Stimulated activated naive B cell treated with anti-CD40 and anti-IgM and Interleukin-4, amounts not matched to agents 10 μg/mL and 1 μg/mL and 100 μg/mL, for 72 hours (primary cell): ENCODE data around the gene ASB2.
A peak's percentile ranks its signal among the peaks of the same experiment; 100 is the strongest.

Source experiments
- ATAC-seq, 2 donors: fragments of 150-1000 bp; cut with Tn5 transposase; replicated peaks; 2 replicates each; pipeline ENCODE4 v1.10.0; 2021; ENCODE audit warnings: moderate library complexity in 1 of 2
- DNase-seq: peaks from one replicate; pipeline ENCODE4 v3.0.0; 2021
- H3K27ac Mint-ChIP-seq: one replicate; pipeline ENCODE4 v1.8.0; 2022; ENCODE audit warnings: mild to moderate bottlenecking, mixed read lengths
- H3K27me3 Mint-ChIP-seq, 2 donors: one replicate each; pipeline ENCODE4 v1.8.0; 2022; ENCODE audit warnings: mixed read lengths in 2 of 2
- H3K36me3 Mint-ChIP-seq, 2 donors: one replicate each; pipeline ENCODE4 v1.8.0; 2022; ENCODE audit warnings: mixed read lengths in 2 of 2, mild to moderate bottlenecking in 1 of 2
- H3K4me1 Mint-ChIP-seq, 2 donors: one replicate each; pipeline ENCODE4 v1.8.0; 2022; ENCODE audit warnings: mixed read lengths in 2 of 2, mild to moderate bottlenecking in 1 of 2
- H3K4me3 Mint-ChIP-seq, 2 donors: one replicate each; pipeline ENCODE4 v1.8.0; 2022; ENCODE audit warnings: mild to moderate bottlenecking in 2 of 2, mixed read lengths in 2 of 2, moderate library complexity in 1 of 2
- H3K9me3 Mint-ChIP-seq, 2 donors: one replicate each; pipeline ENCODE4 v1.8.0; 2022; ENCODE audit warnings: mixed read lengths in 2 of 2, mild to moderate bottlenecking in 1 of 2

ASB2 gene

DNA sequence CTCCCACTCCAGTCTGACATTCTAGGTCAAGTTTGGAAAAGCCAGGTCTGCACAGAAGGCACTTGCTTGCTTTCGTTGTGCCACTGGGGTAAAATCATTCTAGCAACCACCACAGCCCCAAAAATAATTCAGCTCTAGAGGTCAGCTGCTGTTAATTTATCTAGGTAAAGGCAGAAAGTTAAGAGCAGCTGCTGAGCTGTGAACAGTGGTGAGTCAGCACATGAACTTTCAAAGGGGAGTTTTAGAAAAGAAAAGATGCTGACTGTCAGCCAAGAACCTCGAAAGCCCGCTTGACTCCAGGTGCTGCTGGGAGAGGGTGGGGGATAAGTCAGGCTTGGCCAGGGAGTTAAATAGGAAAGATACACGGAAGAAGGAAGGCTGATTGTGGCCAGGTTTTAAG, 33.4 kb upstream of the ASB2 start:
- H3K27me3 Mint-ChIP-seq = peaks cover 46 to 71% of the 10 kb centered on the region in 2 donors
- H3K4me1 Mint-ChIP-seq = peaks cover 5 to 8% of the 10 kb centered on the region in 2 donors
- no peak for DNase-seq
- peak overlapping the region in 1 of 2 donors; percentile 10 for H3K4me3 Mint-ChIP-seq
- H3K36me3 Mint-ChIP-seq = no peaks in the 10 kb centered on the region
- ATAC-seq = peak; percentile 56 to 80
- H3K27ac Mint-ChIP-seq = no peak overlapping the region
- H3K9me3 Mint-ChIP-seq = no peaks in the 10 kb centered on the region

DNA sequence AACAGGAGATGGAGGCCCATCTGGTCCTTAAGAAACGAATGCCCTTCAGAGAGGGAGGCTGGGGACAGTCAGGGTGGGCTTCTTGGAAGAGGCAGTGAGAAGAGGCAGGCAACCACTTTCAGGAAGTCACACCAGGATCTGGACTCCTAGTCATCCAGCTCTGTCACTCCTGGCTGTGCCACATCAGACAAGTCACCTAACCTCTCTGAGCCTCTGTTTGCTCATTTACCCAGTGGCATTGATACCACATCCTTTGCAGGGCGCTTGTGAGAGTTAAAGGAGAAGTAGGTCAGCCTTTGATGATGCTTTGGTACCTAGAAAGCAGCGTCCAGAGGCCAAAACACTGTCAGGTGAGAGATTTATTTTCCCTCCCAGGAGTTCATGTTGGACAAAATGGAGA, 31.9 kb upstream of the ASB2 start:
- Mint-ChIP-seq H3K36me3 (no peaks in the 10 kb centered on the region), H3K9me3 (no peaks in the 10 kb centered on the region), H3K27ac (no peak overlapping the region), H3K4me1 (peaks cover 5 to 8% of the 10 kb centered on the region in 2 donors), H3K27me3 (peaks cover 59 to 80% of the 10 kb centered on the region in 2 donors), H3K4me3 (no peak overlapping the region)
- DNase-seq (no peak), ATAC-seq (no peak)

DNA sequence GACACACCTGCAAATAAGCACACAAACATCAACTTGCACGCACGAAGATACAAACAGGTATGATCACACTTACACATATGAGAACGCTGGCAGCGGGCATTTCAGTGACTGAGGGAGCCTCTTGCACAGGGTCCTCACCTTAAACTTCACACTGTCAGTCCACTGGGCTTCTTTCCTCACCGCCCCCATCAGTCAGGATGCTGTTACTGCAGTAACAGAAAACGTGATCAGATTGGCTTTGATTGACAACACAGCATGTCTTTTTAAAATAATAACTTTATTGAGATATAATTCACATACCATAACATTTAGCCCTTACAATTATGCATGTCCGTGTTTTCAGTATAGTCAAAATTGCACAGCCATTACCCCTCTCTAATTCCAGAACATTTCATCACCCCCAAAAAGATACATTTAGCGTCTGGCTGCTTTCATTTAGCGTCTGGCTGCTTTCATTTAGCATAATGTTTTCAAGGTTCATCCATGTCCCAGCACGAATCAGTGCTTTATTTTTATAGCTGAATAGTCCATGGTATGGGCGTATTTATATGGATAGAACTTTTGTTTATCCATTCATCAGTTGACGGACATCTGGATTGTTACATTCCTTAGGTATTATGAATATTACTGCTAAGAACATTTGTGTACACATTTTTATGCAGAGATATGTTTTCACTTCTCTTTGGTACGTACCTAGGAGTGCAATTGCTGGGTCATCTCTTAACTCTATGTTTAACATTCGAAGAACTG, 29.1 kb upstream of the ASB2 start:
- ATAC-seq (peak in 1 of 2 donors; percentile 35), DNase-seq (no peak)
- no peaks in the 10 kb centered on the region for H3K9me3 Mint-ChIP-seq
- peaks cover 10 to 14% of the 10 kb centered on the region in 2 donors for H3K4me1 Mint-ChIP-seq
- no peaks in the 10 kb centered on the region for H3K36me3 Mint-ChIP-seq
- H3K27me3 Mint-ChIP-seq = peaks cover 56 to 76% of the 10 kb centered on the region in 2 donors
- no peak overlapping the region for H3K4me3 Mint-ChIP-seq
- H3K27ac Mint-ChIP-seq = no peak overlapping the region

DNA sequence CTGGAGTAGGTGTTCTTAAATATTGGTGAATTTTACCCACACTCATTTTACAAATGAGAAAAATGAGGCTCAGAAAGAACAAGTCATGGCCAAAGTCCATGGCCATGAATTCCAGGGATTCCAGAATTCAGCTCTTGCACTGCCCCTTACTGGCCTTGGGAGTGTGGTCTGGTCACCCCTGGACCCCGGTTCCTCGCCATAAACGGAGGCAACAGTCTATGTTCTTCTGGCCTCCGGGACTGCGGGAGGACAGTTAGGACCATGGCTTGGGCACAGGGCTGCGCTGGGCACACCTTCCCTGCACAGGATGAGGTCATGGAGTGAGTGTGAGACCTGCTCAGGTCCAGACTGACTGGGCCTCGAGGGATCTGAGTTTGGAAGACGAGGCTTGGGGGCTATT, 27.6 kb upstream of the ASB2 start:
- DNase-seq (no peak), ATAC-seq (no peak)
- peaks cover 13 to 15% of the 10 kb centered on the region in 2 donors for H3K4me1 Mint-ChIP-seq
- peaks cover 52 to 77% of the 10 kb centered on the region in 2 donors for H3K27me3 Mint-ChIP-seq
- no peak overlapping the region for H3K27ac Mint-ChIP-seq
- no peaks in the 10 kb centered on the region for H3K9me3 Mint-ChIP-seq
- H3K4me3 Mint-ChIP-seq = no peak overlapping the region
- H3K36me3 Mint-ChIP-seq = no peaks in the 10 kb centered on the region

DNA sequence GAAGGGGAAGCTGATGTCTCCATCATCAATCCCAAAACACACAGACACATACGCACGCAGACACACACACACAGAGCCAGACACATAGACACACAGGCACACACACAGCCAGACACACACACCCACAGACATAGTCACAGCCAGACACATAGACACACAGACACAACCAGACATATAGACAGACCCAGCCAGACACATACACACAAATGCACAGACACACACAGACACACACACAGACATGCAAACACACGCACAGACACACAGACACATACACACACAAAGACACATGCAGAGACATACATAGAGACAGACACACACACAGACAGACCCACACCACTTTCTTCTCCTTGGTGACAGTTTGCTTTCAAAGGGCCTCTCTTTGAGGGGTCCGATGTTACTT, 27.0 kb upstream of the ASB2 start:
- peaks cover 13 to 15% of the 10 kb centered on the region in 2 donors for H3K4me1 Mint-ChIP-seq
- DNase-seq (no peak), ATAC-seq (no peak)
- no peak overlapping the region for H3K27ac Mint-ChIP-seq
- no peaks in the 10 kb centered on the region for H3K36me3 Mint-ChIP-seq
- no peak overlapping the region for H3K4me3 Mint-ChIP-seq
- no peaks in the 10 kb centered on the region for H3K9me3 Mint-ChIP-seq
- H3K27me3 Mint-ChIP-seq = peaks cover 54 to 77% of the 10 kb centered on the region in 2 donors

DNA sequence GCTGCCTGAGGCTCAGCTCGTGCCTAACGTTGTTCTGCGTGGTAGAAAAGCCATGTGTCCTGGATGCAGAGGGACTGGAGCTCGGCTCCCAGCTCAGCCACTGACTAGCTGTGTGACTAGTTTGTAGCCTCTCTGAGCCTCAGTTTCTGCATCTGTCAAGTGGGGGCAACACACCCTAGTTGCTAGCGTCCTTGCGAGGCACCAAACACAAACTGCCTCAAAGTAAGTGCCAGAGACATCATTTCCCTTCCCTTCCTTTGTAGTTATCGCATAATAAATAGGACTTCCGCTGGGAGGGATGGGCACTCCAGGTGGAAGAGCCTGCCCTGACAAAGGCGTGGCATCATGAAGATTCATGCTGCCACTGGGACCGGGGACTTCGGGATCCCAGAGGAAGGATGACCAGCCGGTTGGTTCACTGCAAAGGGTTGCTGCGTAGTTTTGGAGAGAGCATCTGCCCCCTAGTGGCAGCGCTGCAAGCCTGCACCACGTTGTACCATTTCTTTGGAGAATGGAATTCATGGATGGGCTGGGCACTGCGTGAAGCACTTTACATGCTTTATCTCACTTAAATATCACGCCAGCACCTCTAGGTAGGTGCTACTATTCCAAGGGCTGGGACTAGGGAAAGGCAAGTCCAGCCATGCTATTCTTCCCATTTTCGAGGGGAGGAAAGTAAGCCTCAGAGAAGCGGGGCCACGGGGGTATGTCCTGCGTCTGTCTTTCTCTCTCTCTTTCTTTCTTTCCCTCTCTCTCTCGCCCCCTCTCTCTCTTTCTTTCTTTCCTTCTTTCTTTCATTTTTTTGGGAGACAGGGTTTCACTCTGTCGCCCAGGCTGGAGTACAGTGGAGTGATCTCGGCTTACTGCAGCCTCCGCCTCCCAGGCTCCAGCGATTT, 25.4 kb upstream of the ASB2 start:
- Mint-ChIP-seq H3K4me1 (peaks cover 13 to 22% of the 10 kb centered on the region in 2 donors), H3K36me3 (no peaks in the 10 kb centered on the region), H3K9me3 (no peaks in the 10 kb centered on the region), H3K27ac (peak overlapping the region; percentile 38), H3K27me3 (peaks cover 58 to 80% of the 10 kb centered on the region in 2 donors), H3K4me3 (no peak overlapping the region)
- ATAC-seq (peak; percentile 80 to 88), DNase-seq (no peak)

DNA sequence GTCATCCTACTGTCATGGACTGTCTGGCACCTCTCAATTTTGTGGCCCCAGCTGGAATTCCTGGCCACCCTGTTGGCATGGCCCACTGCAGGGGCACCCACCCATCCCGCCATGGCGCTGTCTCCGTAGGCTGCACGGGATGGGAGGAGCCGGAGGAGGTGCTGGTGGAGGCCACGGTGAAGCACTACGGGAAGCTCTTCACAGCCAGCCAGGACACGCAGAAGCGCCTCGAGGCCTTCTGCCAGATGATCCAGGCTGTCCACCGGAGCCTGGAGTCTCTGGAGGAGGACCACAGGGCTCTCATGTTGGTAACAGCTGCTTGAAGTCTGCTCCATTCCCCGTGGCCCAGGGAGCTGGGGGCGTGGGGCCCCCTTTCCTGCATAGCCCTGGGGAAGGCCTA, 24.6 kb upstream of the ASB2 start:
- Mint-ChIP-seq H3K4me3 (no peak overlapping the region), H3K9me3 (no peaks in the 10 kb centered on the region), H3K4me1 (peaks cover 13 to 25% of the 10 kb centered on the region in 2 donors), H3K27ac (no peak overlapping the region), H3K36me3 (no peaks in the 10 kb centered on the region), H3K27me3 (peaks cover 66 to 86% of the 10 kb centered on the region in 2 donors)
- no peak for ATAC-seq
- DNase-seq = no peak

DNA sequence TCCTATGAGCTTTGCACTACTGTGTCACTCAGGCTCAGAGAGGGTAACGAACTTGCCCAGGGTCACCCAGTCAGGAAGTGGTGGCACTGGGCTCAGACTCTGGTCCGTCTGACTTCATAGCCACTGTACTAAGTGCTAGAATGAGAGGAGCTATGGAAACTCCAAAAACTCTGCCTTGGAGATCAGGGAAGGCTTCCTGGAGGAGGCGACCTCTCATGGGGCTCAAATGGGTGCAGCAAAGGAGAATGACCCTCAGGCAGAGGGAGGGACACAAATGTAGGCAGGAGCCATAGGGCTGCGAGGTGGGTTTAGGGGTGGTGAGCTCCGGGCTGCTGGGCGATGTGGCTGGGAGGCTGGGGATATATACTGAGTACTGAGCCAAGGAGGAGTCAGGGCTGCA, 23.9 kb upstream of the ASB2 start:
- H3K27me3 Mint-ChIP-seq = peaks cover 67 to 85% of the 10 kb centered on the region in 2 donors
- H3K27ac Mint-ChIP-seq = no peak overlapping the region
- no peaks in the 10 kb centered on the region for H3K9me3 Mint-ChIP-seq
- ATAC-seq (no peak), DNase-seq (no peak)
- H3K4me1 Mint-ChIP-seq = peaks cover 13 to 25% of the 10 kb centered on the region in 2 donors
- no peak overlapping the region for H3K4me3 Mint-ChIP-seq
- H3K36me3 Mint-ChIP-seq = no peaks in the 10 kb centered on the region

DNA sequence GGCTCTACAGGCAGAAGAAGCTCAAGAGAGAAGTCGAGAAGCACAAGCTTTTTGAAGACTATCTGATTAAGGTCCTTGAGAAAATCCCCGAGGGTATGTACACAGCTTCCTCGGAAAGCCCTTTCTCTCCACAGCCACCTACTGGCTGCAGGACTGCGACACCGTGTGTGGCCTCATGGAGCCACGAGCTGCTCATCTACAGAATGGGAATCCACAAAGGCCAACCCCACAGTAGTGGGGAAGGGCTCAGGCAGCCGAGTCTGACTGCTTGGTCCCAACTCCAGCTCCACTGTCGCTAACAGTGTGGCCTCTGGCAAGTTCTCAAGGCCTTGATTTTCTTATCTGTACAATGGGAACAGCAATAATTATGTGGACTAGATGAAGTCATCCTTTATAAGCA, 23.2 kb upstream of the ASB2 start:
- H3K36me3 Mint-ChIP-seq = no peaks in the 10 kb centered on the region
- H3K9me3 Mint-ChIP-seq = no peaks in the 10 kb centered on the region
- DNase-seq (no peak), ATAC-seq (no peak)
- H3K4me3 Mint-ChIP-seq = no peak overlapping the region
- H3K4me1 Mint-ChIP-seq = peaks cover 10 to 25% of the 10 kb centered on the region in 2 donors
- H3K27me3 Mint-ChIP-seq = peaks cover 60 to 78% of the 10 kb centered on the region in 2 donors
- no peak overlapping the region for H3K27ac Mint-ChIP-seq

DNA sequence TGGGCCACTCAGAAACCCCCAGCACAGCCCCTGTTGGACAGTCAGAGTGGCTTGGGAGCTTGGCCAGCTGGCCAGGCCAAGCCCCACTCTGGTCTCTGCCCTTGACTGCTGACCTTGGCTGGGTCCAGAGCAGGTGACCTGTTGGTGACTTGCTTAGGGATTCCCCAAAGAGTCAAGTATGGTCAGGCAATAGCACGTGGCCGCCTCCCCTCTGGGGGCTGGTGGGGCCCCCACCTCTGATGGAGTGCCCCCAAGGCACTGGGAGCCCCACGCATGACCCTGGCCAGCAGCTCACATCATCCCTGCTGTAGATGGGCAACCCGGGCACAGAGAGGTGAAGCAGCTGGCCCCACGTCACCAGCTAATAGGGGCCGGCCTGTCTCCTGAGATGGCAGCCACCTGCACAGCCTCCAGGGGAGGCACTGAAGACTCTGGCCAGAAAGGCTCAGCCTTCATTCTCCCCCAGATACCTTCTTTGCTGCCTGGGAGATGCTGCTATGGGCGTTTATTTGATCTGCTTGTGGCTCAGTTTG, 22.6 kb upstream of the ASB2 start:
- Mint-ChIP-seq H3K4me3 (no peak overlapping the region), H3K9me3 (no peaks in the 10 kb centered on the region), H3K36me3 (no peaks in the 10 kb centered on the region), H3K27me3 (peaks cover 54 to 73% of the 10 kb centered on the region in 2 donors), H3K4me1 (peaks cover 10 to 25% of the 10 kb centered on the region in 2 donors), H3K27ac (no peak overlapping the region)
- ATAC-seq = no peak
- no peak for DNase-seq

DNA sequence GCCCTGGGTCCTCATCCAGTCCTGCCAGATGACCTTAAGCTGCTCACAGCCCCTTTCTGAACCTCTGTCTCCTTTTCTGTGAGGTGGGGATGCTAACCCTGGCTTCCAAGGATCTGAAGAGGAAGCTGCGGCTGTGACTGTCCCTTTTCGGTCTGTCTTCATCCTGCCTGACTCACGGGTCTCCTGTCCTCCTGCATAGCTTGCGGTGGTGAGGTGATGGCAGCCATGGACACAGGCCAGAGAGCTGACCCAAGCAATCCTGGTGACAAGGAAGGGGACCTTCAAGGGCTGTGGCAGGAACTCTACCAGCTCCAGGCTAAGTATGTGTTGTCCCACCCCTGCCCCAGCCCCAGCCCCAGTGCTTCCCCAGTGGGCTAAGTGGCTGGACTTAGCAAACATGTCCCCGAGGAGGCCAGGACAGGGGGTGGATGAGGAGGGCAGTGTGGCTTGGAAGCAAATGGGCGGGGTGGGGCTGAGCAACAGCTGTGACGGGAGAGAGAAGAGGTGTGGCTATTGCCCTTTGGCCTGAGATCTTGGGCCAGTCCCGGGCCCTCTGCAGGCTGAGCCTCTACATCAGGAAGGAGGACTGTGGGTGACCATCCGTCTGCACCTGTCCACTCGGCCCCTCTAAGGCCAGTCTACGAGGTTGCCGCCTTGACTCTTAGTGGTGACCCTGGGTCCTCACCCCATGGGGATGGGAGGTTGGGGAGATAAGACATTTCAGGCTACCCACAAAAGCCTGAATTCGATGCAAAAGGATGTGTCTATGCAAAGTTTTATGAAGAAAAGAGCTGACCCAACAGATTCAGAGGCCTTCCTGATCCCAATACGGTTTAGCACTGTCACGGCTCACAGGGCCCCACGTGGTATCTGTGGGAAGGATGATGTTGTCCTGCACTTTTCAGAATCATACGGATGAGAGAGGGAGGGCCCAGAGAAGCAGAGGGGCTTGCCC, 21.8 kb upstream of the ASB2 start:
- ATAC-seq = no peak
- Mint-ChIP-seq H3K27ac (no peak overlapping the region), H3K9me3 (no peaks in the 10 kb centered on the region), H3K36me3 (no peaks in the 10 kb centered on the region), H3K27me3 (peaks cover 51 to 72% of the 10 kb centered on the region in 2 donors), H3K4me3 (no peak overlapping the region), H3K4me1 (peaks cover 10 to 25% of the 10 kb centered on the region in 2 donors)
- no peak for DNase-seq

DNA sequence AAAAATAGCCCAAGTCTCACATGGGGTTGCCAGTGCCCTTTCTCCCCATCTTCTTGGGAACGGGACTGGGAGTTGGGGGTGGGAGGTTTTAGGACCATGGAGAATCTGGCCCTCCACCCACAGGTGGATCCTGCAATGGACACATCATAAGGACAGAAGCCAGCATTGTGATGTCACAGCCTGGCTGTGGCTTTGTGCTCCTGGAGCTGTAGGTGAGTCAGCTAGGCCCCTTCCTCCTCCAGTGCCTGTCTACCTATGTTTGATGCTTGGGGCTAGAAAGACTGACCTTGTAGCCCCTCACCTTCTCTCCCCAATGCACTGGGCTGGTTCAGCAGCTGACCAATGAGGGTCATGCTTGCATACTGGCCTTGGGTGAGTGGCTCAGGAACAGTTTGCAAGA, 20.7 kb upstream of the ASB2 start, which contains the start of gene CCDC197:
Gene CCDC197 (plus strand): TSS at position 220 of the 400 bp plus-strand sequence. CDS start 831 bp downstream, outside the sequence.
- Mint-ChIP-seq H3K4me1 (peaks cover 8 to 24% of the 10 kb centered on the region in 2 donors), H3K27me3 (peaks cover 57 to 74% of the 10 kb centered on the region in 2 donors), H3K9me3 (no peaks in the 10 kb centered on the region), H3K4me3 (no peak within 1 kb of the TSS), H3K27ac (no peak within 1 kb of the TSS), H3K36me3 (no peaks in the 10 kb centered on the region)
- ATAC-seq = no peak
- DNase-seq = no peak

DNA sequence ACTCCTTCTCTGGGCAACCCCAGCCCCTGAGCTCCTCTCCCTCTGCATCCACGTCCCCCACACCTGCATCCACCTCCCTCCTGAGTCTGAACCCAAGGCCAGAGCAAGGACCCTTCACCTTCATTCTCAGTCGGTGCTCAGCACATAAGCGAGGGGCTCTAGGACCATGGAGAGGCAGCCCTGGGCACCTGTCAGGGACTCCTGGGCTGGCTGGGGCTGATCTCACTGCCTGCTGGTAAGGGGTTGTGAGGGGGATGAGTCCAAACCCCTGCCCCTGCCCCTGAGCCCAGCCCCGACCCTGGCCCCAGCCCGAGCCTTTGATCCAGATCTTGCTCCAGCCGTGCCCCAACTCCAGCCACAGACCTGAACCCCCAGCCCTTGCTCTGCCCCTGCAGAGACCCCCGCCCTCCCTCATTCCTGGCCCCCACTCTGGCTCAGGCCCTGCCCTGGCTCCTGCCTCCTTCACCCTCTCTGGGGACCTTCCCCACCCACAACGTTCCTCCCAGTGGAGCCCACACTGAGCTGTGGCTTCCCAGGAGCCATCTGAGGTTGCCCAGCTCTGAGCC, 19.8 kb upstream of the ASB2 start:
- Mint-ChIP-seq H3K36me3 (no peaks in the 10 kb centered on the region), H3K9me3 (no peaks in the 10 kb centered on the region), H3K27me3 (peaks cover 57 to 73% of the 10 kb centered on the region in 2 donors), H3K4me3 (no peak overlapping the region), H3K4me1 (peaks cover 4 to 15% of the 10 kb centered on the region in 2 donors), H3K27ac (no peak overlapping the region)
- ATAC-seq (no peak), DNase-seq (no peak)
